Panc1 (cell line): ENCODE data around the gene GNAZ. TPM values are rescaled to one million over a fixed set of nuclear protein-coding genes. Genes with fewer than 3 reads are reported as not detected.

Source experiments
- ATAC-seq: fragments of 200-7000 bp; cut with Tn5 transposase; 2 replicates; pipeline ENCODE4 v1.9.1; 2020; ENCODE audit warnings: mild to moderate bottlenecking, moderate library complexity
- BruUV-seq: library from RNA; stranded (reverse); fragments of 400-500 nt; replicated peaks from 2 replicates; lab custom pipeline; 2021; lab: Mats Ljungman, UMichigan
- CTCF ChIA-PET: fragments of 300-600 bp; sonication (Branson Sonifier 250); formaldehyde crosslinking; loops from one replicate; lab custom pipeline; 2022; ENCODE audit warnings: antibody characterized with exemption; lab: Charles Lee
- POLR2A ChIA-PET: fragments of 300-600 bp; sonication (Branson Sonifier 250); formaldehyde crosslinking; loops from one replicate; lab custom pipeline; 2022; ENCODE audit warnings: antibody characterized with exemption; lab: Charles Lee
- DNase-seq: peaks from one replicate; pipeline ENCODE4 v3.0.0-alpha.2; 2010; ENCODE audit warnings: low read depth, low spot score
- H3K27ac ChIP-seq: 2 replicates; pipeline ENCODE4 v1.5.1; 2011; ENCODE audit warnings: mild to moderate bottlenecking, low read length, inconsistent platforms
- H3K27me3 ChIP-seq: fragments of 200-500 bp; sonication (Bioruptor generic); 2 replicates; pipeline ENCODE4 v1.6.0; 2014; ENCODE audit warnings: low read length, inconsistent platforms; ENCODE audit not compliant: control insufficient read depth, insufficient read depth
- H3K36me3 ChIP-seq: fragments of 200-500 bp; sonication (Bioruptor generic); 2 replicates; pipeline ENCODE4 v1.5.1; 2014; ENCODE audit warnings: inconsistent platforms, mild to moderate bottlenecking, low read length, moderate library complexity; ENCODE audit not compliant: control insufficient read depth, insufficient read depth
- H3K4me1 ChIP-seq: 2 replicates; pipeline ENCODE4 v1.5.1; 2011; ENCODE audit warnings: inconsistent platforms, mild to moderate bottlenecking, low read length, moderate library complexity; ENCODE audit not compliant: control insufficient read depth, insufficient read depth
- H3K4me3 ChIP-seq, 2 experiments: 2 replicates each; pipeline ENCODE4 v1.5.1; 2011 to 2012; ENCODE audit warnings: low read depth in 2 of 2, low read length in 2 of 2, mild to moderate bottlenecking in 2 of 2, inconsistent platforms in 1 of 2, moderate library complexity in 1 of 2
- H3K9me3 ChIP-seq: fragments of 200-500 bp; sonication (Bioruptor generic); 2 replicates; pipeline ENCODE4 v1.5.1; 2014; ENCODE audit warnings: low read depth, mild to moderate bottlenecking, inconsistent platforms, low read length, moderate library complexity; ENCODE audit not compliant: control insufficient read depth, insufficient read depth
- POLR2AphosphoS5 ChIP-seq: IDR thresholded peaks from 2 replicates; pipeline ENCODE4 v1.6.1; 2012; ENCODE audit warnings: mild to moderate bottlenecking, low read depth, low read length, moderate library complexity
- SIN3A ChIP-seq: IDR thresholded peaks from 2 replicates; pipeline ENCODE4 v1.6.1; 2012; ENCODE audit warnings: low read depth, mild to moderate bottlenecking, low read length, moderate library complexity, borderline replicate concordance; ENCODE audit not compliant: insufficient read depth
- TCF7L2 ChIP-seq: IDR thresholded peaks from 2 replicates; pipeline ENCODE4 v1.6.1; 2011; ENCODE audit warnings: mild to moderate bottlenecking, low read depth, low read length, inconsistent platforms
- in situ Hi-C: cut with HindIII; loops from 2 replicates; pipeline ENCODE4 v1.10.0; 2016; ENCODE audit warnings: low sequenced_read_pairs, low pct_unique_long_range_greater_than_20kb
- intact Hi-C: fragments of 100-400 bp; cut with micrococcal nuclease; formaldehyde crosslinking; loops from one replicate; pipeline ENCODE4 v1.10.0; 2022; ENCODE audit not compliant: unreplicated experiment
- total RNA-seq: library from RNA; stranded (reverse); gene quantifications from one replicate; pipeline ENCODE4 v1.2.1, GENCODE V29; 2021; ENCODE audit not compliant: unreplicated experiment
- TF ChIP-seq, protein P1 (sequence below): fragments of 450-650 bp; IDR thresholded peaks from 2 replicates; pipeline ENCODE4 v1.5.1; 2017; ENCODE audit warnings: mild to moderate bottlenecking
- TF ChIP-seq, protein P2 (sequence below), 2 experiments: IDR thresholded peaks; 2 replicates each; pipeline ENCODE4 v1.6.1; 2011 to 2012; ENCODE audit warnings: low read depth in 2 of 2, control low read depth in 1 of 2, low read length in 1 of 2, mild to moderate bottlenecking in 1 of 2, moderate library complexity in 1 of 2; ENCODE audit not compliant: insufficient read depth in 1 of 2

Gene GNAZ
- total RNA-seq, 1 experiment from 2014 or later: 11.9 TPM

DNA sequence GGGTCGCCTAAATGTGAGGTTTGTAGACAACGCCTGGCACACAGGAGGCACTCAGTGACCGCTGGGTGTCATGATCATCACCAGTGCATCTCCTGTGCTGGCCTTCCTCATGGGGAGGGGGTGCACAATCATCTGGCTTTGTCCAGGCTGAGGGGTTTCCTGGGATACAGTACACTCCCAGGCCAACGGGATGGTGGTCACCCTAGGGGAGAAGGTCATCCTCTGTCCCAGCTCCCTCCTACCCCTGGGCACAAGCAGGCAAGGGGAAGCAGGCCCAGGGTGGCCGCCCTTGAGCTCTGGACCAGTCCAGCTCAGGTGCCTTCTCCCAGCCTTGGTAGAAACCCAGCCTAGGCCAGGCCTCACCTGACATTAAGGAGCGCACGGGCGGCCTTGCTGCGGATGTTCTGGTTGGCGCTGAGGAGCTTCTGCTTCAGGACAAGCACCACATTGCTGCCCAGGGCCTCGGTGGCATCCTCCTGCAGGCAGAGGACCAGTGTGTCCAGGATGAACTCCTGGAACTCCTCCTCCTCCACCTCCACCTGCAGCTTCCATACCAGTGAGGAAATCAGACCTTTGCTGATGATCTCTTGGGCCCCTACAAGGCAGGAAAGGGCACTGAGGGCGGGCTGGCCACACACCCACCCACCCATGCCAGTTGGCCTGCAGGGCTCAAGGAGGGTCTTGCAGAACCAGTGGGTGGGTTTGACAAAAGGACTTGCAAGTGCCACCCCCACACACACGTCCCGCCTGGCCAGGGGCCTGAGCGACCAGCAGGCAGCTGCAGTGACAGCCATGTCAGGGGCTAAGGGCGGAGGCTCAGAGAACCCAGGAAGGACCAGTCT lies 6.6 kb upstream of the GNAZ start:
- CTCF ChIA-PET: no interaction called here
- no peak for DNase-seq
- H3K27me3 ChIP-seq: no peaks in the 10 kb centered on the region
- H3K36me3 ChIP-seq: no peaks in the 10 kb centered on the region
- BruUV-seq: no TSS peak
- in situ Hi-C loops (no loop called here), intact Hi-C loops (no loop called here)
- H3K27ac ChIP-seq: no peak overlapping the region
- H3K4me3 ChIP-seq: no peak overlapping the region
- no peaks in the 10 kb centered on the region for H3K9me3 ChIP-seq
- no peaks in the 10 kb centered on the region for H3K4me1 ChIP-seq
- ATAC-seq: no peak
- POLR2A ChIA-PET: no interaction called here
- TF ChIP-seq, protein P1, sequence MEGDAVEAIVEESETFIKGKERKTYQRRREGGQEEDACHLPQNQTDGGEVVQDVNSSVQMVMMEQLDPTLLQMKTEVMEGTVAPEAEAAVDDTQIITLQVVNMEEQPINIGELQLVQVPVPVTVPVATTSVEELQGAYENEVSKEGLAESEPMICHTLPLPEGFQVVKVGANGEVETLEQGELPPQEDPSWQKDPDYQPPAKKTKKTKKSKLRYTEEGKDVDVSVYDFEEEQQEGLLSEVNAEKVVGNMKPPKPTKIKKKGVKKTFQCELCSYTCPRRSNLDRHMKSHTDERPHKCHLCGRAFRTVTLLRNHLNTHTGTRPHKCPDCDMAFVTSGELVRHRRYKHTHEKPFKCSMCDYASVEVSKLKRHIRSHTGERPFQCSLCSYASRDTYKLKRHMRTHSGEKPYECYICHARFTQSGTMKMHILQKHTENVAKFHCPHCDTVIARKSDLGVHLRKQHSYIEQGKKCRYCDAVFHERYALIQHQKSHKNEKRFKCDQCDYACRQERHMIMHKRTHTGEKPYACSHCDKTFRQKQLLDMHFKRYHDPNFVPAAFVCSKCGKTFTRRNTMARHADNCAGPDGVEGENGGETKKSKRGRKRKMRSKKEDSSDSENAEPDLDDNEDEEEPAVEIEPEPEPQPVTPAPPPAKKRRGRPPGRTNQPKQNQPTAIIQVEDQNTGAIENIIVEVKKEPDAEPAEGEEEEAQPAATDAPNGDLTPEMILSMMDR: no peak
- TF ChIP-seq SIN3A (no peak), POLR2AphosphoS5 (no peak), TCF7L2 (no peak)
- TF ChIP-seq, protein P2, sequence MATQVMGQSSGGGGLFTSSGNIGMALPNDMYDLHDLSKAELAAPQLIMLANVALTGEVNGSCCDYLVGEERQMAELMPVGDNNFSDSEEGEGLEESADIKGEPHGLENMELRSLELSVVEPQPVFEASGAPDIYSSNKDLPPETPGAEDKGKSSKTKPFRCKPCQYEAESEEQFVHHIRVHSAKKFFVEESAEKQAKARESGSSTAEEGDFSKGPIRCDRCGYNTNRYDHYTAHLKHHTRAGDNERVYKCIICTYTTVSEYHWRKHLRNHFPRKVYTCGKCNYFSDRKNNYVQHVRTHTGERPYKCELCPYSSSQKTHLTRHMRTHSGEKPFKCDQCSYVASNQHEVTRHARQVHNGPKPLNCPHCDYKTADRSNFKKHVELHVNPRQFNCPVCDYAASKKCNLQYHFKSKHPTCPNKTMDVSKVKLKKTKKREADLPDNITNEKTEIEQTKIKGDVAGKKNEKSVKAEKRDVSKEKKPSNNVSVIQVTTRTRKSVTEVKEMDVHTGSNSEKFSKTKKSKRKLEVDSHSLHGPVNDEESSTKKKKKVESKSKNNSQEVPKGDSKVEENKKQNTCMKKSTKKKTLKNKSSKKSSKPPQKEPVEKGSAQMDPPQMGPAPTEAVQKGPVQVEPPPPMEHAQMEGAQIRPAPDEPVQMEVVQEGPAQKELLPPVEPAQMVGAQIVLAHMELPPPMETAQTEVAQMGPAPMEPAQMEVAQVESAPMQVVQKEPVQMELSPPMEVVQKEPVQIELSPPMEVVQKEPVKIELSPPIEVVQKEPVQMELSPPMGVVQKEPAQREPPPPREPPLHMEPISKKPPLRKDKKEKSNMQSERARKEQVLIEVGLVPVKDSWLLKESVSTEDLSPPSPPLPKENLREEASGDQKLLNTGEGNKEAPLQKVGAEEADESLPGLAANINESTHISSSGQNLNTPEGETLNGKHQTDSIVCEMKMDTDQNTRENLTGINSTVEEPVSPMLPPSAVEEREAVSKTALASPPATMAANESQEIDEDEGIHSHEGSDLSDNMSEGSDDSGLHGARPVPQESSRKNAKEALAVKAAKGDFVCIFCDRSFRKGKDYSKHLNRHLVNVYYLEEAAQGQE (IDR thresholded peaks at IDR 0.05; ENCODE audit: insufficient read depth in 1 of 2, low read depth in 2 of 2, low read length in 1 of 2): no peak

DNA sequence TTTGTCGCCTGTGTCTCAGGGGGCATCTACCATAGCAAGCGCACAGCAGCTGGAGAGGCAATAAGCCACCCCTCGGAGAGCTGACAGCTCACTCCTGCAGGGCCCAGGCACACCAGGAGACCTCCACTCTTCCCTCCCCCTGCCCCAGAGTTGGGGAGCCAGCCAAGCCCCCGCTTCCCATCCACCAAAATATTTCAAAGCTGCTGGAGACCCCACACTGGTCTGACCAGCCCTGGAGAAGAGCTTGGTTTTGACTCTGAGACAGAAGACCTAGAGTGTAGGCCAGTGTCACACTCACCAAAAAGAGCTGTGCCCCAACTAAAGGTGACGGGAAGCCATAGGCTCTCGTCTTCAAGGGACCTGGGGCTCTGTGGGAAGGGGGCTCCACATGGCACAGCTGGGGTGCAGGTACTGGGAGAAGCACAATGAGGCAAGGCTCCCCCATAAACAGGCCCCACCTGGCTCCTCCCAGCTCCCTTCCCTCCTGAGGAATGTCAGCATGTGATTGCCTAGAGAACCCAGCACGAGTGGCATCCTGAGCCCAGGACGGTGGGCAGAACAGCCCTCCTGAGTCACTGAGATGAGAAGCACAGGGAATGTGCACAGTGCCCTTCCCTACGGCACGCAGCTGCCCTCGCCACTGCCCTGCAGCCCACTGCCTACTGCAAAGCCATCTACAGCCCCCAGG lies 5.8 kb upstream of the GNAZ start:
- Histone ChIP-seq H3K36me3 (no peaks in the 10 kb centered on the region), H3K4me3 (no peak overlapping the region), H3K4me1 (no peaks in the 10 kb centered on the region), H3K27ac (no peak overlapping the region), H3K27me3 (no peaks in the 10 kb centered on the region), H3K9me3 (no peaks in the 10 kb centered on the region)
- intact Hi-C loops (no loop called here), in situ Hi-C loops (no loop called here)
- no peak for DNase-seq
- TF ChIP-seq, protein P1: no peak
- no peak for TF ChIP-seq SIN3A
- TF ChIP-seq, protein P2 (IDR thresholded peaks at IDR 0.05; ENCODE audit: insufficient read depth in 1 of 2, low read depth in 2 of 2, low read length in 1 of 2): no peak
- no peak for TF ChIP-seq TCF7L2
- TF ChIP-seq POLR2AphosphoS5: no peak
- ATAC-seq: no peak
- BruUV-seq: no TSS peak
- POLR2A ChIA-PET: no interaction called here
- CTCF ChIA-PET: interaction anchor here (0.5 kb wide), 1 partner anchor 69 kb away, joined by 6 read pairs; no protein-coding TSS in a partner anchor
